Astrocyte (in vitro differentiated cells and primary cell): ENCODE data around the gene ARHGEF2. TPM values are rescaled to one million over a fixed set of nuclear protein-coding genes. Genes with fewer than 3 reads are reported as not detected.

Experiments used
- DNase-seq: peaks from one replicate; pipeline ENCODE4 v3.0.0-alpha.2; 2010; ENCODE audit warnings: low read depth
- FAIRE-seq: peaks from 2 replicates; lab custom pipeline; 2011; peaks lifted over from hg19 to GRCh38; lab: Jason Lieb, UNC
- H2AFZ ChIP-seq: 2 replicates; pipeline ENCODE4 v1.6.0; 2012; ENCODE audit warnings: low read depth, low read length, inconsistent platforms
- H3K27ac ChIP-seq: 2 replicates; pipeline ENCODE4 v1.5.1; 2011; ENCODE audit warnings: low read depth, low read length, inconsistent platforms
- H3K27me3 ChIP-seq: 2 replicates; pipeline ENCODE4 v1.6.0; 2011; ENCODE audit warnings: low read length, inconsistent platforms; ENCODE audit not compliant: insufficient read depth
- H3K36me3 ChIP-seq: 2 replicates; pipeline ENCODE4 v1.5.1; 2011; ENCODE audit warnings: low read length, inconsistent platforms; ENCODE audit not compliant: insufficient read depth
- H3K4me1 ChIP-seq: 2 replicates; pipeline ENCODE4 v1.5.1; 2011; ENCODE audit warnings: low read length, inconsistent platforms; ENCODE audit not compliant: insufficient read depth
- H3K4me2 ChIP-seq: 2 replicates; pipeline ENCODE4 v1.6.0; 2012; ENCODE audit warnings: low read length, inconsistent platforms
- H3K4me3 ChIP-seq: 2 replicates; pipeline ENCODE4 v1.5.1; 2011; ENCODE audit warnings: low read depth, mild to moderate bottlenecking, low read length, inconsistent platforms; ENCODE audit not compliant: insufficient read depth
- H3K79me2 ChIP-seq: 2 replicates; pipeline ENCODE4 v1.6.0; 2012; ENCODE audit warnings: mild to moderate bottlenecking, low read length, inconsistent platforms; ENCODE audit not compliant: insufficient read depth
- H3K9ac ChIP-seq: 2 replicates; pipeline ENCODE4 v1.6.0; 2012; ENCODE audit warnings: mild to moderate bottlenecking, low read length, inconsistent platforms
- H3K9me3 ChIP-seq: 2 replicates; pipeline ENCODE4 v1.5.1; 2012; ENCODE audit warnings: low read depth, mild to moderate bottlenecking, low read length, inconsistent platforms; ENCODE audit not compliant: insufficient read depth
- H4K20me1 ChIP-seq: 2 replicates; pipeline ENCODE4 v1.6.0; 2012; ENCODE audit warnings: low read length, inconsistent platforms; ENCODE audit not compliant: insufficient read depth
- H3K27ac Mint-ChIP-seq: one replicate; pipeline ENCODE4 v1.8.0; 2021; ENCODE audit warnings: mild to moderate bottlenecking, mixed read lengths; ENCODE audit not compliant: unreplicated experiment
- H3K27me3 Mint-ChIP-seq: one replicate; pipeline ENCODE4 v1.8.0; 2021; ENCODE audit warnings: low read depth, mixed read lengths; ENCODE audit not compliant: unreplicated experiment
- H3K36me3 Mint-ChIP-seq: one replicate; pipeline ENCODE4 v1.8.0; 2021; ENCODE audit warnings: low read depth, mixed read lengths; ENCODE audit not compliant: unreplicated experiment
- H3K4me1 Mint-ChIP-seq: one replicate; pipeline ENCODE4 v1.8.0; 2021; ENCODE audit warnings: low read depth, mixed read lengths; ENCODE audit not compliant: unreplicated experiment
- H3K4me3 Mint-ChIP-seq: one replicate; pipeline ENCODE4 v1.8.0; 2021; ENCODE audit warnings: mild to moderate bottlenecking, moderate library complexity, mixed read lengths; ENCODE audit not compliant: unreplicated experiment
- H3K9me3 Mint-ChIP-seq: one replicate; pipeline ENCODE4 v1.8.0; 2021; ENCODE audit warnings: mild to moderate bottlenecking, mixed read lengths; ENCODE audit not compliant: unreplicated experiment
- EZH2 ChIP-seq: IDR thresholded peaks from 2 replicates; pipeline ENCODE4 v1.6.1; 2012; ENCODE audit warnings: mild to moderate bottlenecking, low read length, inconsistent platforms; ENCODE audit not compliant: insufficient read depth
- total RNA-seq: library from RNA; stranded (reverse); gene quantifications from 2 replicates; pipeline ENCODE4 v1.2.1, GENCODE V29; 2021
- TF ChIP-seq, protein P1 (sequence below): IDR thresholded peaks from 2 replicates; pipeline ENCODE4 v1.5.1; 2011; ENCODE audit warnings: low read depth, mild to moderate bottlenecking, inconsistent platforms, low read length, moderate library complexity; ENCODE audit not compliant: insufficient read depth

Gene ARHGEF2
- total RNA-seq, 1 donor from 2014 or later, result 99.3 TPM

DNA sequence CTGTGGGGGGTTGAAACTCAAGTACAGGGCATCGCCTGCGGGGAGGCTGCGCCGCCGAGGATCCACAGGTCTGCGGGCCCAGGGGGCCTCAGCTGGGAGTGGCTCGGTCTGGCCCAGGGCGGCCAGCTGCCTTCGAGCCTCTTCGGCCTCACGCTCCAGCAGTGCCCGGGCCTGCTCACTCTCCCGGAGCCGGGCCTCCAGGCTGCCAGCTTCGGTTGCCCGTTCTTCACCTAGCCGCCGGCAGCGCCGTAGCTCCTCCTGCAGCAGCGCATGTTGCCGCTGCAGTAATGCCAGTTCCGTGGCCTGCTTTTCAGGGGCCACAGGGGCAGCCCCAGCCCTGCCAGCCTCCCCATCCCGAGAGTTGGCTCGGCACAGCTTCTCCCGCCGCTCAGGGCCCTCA, 27.5 kb downstream of the ARHGEF2 start:
- peaks cover 48% of the 10 kb centered on the region for H4K20me1 ChIP-seq
- Mint-ChIP-seq H3K9me3 (no peaks in the 10 kb centered on the region), H3K27ac (no peak overlapping the region), H3K36me3 (peaks cover 27% of the 10 kb centered on the region), H3K4me3 (no peak overlapping the region), H3K4me1 (peaks cover 4% of the 10 kb centered on the region), H3K27me3 (no peaks in the 10 kb centered on the region)
- peaks cover 74% of the 10 kb centered on the region for H3K36me3 ChIP-seq
- H3K79me2 ChIP-seq, result peaks cover 16% of the 10 kb centered on the region
- H3K4me1 ChIP-seq, result no peaks in the 10 kb centered on the region
- H3K9me3 ChIP-seq, result no peaks in the 10 kb centered on the region
- H3K4me2 ChIP-seq, result no peak overlapping the region
- no peak overlapping the region for H3K27ac ChIP-seq
- H3K4me3 ChIP-seq, result no peak overlapping the region
- no peak for TF ChIP-seq EZH2
- TF ChIP-seq, protein P1, sequence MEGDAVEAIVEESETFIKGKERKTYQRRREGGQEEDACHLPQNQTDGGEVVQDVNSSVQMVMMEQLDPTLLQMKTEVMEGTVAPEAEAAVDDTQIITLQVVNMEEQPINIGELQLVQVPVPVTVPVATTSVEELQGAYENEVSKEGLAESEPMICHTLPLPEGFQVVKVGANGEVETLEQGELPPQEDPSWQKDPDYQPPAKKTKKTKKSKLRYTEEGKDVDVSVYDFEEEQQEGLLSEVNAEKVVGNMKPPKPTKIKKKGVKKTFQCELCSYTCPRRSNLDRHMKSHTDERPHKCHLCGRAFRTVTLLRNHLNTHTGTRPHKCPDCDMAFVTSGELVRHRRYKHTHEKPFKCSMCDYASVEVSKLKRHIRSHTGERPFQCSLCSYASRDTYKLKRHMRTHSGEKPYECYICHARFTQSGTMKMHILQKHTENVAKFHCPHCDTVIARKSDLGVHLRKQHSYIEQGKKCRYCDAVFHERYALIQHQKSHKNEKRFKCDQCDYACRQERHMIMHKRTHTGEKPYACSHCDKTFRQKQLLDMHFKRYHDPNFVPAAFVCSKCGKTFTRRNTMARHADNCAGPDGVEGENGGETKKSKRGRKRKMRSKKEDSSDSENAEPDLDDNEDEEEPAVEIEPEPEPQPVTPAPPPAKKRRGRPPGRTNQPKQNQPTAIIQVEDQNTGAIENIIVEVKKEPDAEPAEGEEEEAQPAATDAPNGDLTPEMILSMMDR, result no peak
- DNase-seq (no peak), FAIRE-seq (no peak)
- H2AFZ ChIP-seq, result no peak overlapping the region
- H3K9ac ChIP-seq, result no peak overlapping the region
- no peaks in the 10 kb centered on the region for H3K27me3 ChIP-seq

DNA sequence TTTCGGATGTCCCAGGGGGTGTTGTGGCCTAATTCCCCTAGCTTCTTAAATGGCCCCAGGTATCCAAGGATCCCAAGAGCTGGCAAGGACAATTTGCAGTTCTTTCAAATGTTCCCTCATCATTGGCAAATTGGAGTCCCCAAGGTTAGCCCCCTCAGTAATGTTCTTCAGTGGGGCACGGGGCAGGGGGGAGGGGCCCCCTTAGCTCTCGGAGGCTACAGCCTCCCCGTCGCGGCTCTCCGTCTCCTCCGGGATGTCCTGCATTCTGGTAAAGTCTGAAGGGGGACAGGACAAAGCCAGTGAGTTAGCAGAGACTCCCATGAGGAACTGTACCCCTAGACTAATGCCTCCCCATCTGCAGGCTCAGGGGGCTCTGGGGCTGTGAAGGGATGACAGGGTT, 30.6 kb downstream of the ARHGEF2 start:
- Histone ChIP-seq H3K4me3 (no peak overlapping the region), H3K36me3 (peaks cover 54% of the 10 kb centered on the region), H3K79me2 (peaks cover 6% of the 10 kb centered on the region)

DNA sequence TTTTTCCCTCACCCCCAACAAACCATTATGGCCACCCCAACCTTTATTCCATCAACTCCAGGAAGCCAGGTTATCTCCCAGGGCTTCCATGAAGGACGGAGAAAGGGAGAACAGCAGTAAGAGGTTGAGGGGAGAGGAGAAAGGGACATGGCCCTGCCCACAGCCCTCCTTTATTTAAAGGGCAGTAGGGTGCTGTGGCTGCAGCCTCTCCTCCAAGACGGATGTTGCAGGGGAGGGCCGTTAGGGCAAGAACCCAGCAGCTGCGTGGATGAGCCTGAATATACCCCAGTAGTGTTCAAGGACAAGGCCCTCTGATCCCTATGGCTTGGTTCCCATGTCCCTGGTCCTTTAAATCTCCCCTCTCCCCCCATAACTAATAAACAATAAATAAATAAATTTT, 31.1 kb downstream of the ARHGEF2 start:
- H3K4me1 ChIP-seq, result no peaks in the 10 kb centered on the region
- no peak overlapping the region for H2AFZ ChIP-seq
- Mint-ChIP-seq H3K9me3 (no peaks in the 10 kb centered on the region), H3K4me1 (peaks cover 8% of the 10 kb centered on the region), H3K27me3 (no peaks in the 10 kb centered on the region), H3K4me3 (no peak overlapping the region), H3K27ac (no peak overlapping the region), H3K36me3 (peaks cover 17% of the 10 kb centered on the region)
- FAIRE-seq (no peak), DNase-seq (no peak)
- peaks cover 2% of the 10 kb centered on the region for H3K79me2 ChIP-seq
- peaks cover 49% of the 10 kb centered on the region for H3K36me3 ChIP-seq
- H4K20me1 ChIP-seq, result peaks cover 41% of the 10 kb centered on the region
- H3K4me3 ChIP-seq, result no peak overlapping the region
- H3K9ac ChIP-seq, result no peak overlapping the region
- no peak for TF ChIP-seq EZH2
- TF ChIP-seq, protein P1, result no peak
- H3K4me2 ChIP-seq, result no peak overlapping the region
- H3K27ac ChIP-seq, result no peak overlapping the region
- H3K9me3 ChIP-seq, result no peaks in the 10 kb centered on the region
- H3K27me3 ChIP-seq, result no peaks in the 10 kb centered on the region

More for the DNA sequence above, 30.6 kb downstream of the ARHGEF2 start:
- DNase-seq, result no peak
- no peaks in the 10 kb centered on the region for H3K9me3 Mint-ChIP-seq
- no peak overlapping the region for H2AFZ ChIP-seq
- no peaks in the 10 kb centered on the region for H3K9me3 ChIP-seq
- H3K27me3 ChIP-seq, result no peaks in the 10 kb centered on the region
- peaks cover 45% of the 10 kb centered on the region for H4K20me1 ChIP-seq
- FAIRE-seq, result no peak
- H3K4me1 ChIP-seq, result no peaks in the 10 kb centered on the region
- peaks cover 8% of the 10 kb centered on the region for H3K4me1 Mint-ChIP-seq
- H3K4me3 Mint-ChIP-seq, result no peak overlapping the region
- peaks cover 17% of the 10 kb centered on the region for H3K36me3 Mint-ChIP-seq
- H3K27ac Mint-ChIP-seq, result no peak overlapping the region
- TF ChIP-seq EZH2, result no peak
- TF ChIP-seq, protein P1, result no peak
- no peak overlapping the region for H3K27ac ChIP-seq
- no peak overlapping the region for H3K4me2 ChIP-seq
- H3K27me3 Mint-ChIP-seq, result no peaks in the 10 kb centered on the region
- H3K9ac ChIP-seq, result no peak overlapping the region
